ENCODE measurements around the gene SYNE1. TPM values are rescaled to one million over a fixed set of nuclear protein-coding genes. Genes with fewer than 3 reads are reported as not detected.
A peak's percentile ranks its signal among the peaks of the same experiment; 100 is the strongest.

The SYNE1 gene
- total RNA-seq, 4 donors from 2014 or later: 411 to 622 (median 490) TPM

DNA sequence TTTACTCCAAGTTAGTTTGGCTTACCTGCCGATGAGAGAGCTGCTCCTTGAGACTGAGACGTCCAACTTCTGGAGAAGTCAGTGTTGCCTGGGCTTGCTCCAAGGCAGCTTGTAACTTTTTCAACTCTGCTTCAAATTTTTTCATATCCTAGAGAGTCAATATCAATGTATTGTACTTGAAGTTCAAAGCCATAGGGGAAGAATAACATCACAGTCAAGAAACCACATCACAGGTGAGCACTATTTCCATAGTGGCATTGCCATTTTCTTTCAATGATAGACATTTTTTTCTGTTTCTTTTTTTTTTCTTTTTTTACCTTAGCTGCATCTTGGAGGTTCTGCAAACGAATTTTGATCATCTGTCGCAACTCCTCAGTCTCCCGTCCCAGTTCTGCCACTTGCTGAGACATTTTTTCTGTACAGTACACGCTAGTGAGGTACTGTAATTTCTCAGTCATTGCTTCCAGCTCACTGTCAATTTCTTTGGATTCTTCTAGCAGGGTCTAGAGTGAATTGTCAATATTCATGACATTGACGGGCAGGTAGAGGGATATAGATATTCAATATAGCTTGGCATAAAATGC, 326.7 kb downstream of the SYNE1 start:
- 95 to 96% methylated on average over 7 of the region's 7 CpGs for WGBS, 2 donors
- no peaks in the 10 kb centered on the region for H3K27me3 ChIP-seq
- peaks cover 37 to 44% of the 10 kb centered on the region in 2 donors for H3K36me3 ChIP-seq
- no peaks in the 10 kb centered on the region for H3K9me3 ChIP-seq
- no peak for DNase-seq
- no peak overlapping the region for H3K27ac ChIP-seq
- no peak overlapping the region for H3K4me3 ChIP-seq (replicated peaks in 1 of 3)
- H3K4me1 ChIP-seq: peaks cover 0 to 2% of the 10 kb centered on the region in 2 donors
- intact Hi-C loops (cut with DNase I): no loop called here
- no peak for TF ChIP-seq POLR2A (IDR thresholded peaks at IDR 0.05)
- TF ChIP-seq, protein P1, sequence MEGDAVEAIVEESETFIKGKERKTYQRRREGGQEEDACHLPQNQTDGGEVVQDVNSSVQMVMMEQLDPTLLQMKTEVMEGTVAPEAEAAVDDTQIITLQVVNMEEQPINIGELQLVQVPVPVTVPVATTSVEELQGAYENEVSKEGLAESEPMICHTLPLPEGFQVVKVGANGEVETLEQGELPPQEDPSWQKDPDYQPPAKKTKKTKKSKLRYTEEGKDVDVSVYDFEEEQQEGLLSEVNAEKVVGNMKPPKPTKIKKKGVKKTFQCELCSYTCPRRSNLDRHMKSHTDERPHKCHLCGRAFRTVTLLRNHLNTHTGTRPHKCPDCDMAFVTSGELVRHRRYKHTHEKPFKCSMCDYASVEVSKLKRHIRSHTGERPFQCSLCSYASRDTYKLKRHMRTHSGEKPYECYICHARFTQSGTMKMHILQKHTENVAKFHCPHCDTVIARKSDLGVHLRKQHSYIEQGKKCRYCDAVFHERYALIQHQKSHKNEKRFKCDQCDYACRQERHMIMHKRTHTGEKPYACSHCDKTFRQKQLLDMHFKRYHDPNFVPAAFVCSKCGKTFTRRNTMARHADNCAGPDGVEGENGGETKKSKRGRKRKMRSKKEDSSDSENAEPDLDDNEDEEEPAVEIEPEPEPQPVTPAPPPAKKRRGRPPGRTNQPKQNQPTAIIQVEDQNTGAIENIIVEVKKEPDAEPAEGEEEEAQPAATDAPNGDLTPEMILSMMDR (IDR thresholded peaks at IDR 0.05): no peak

DNA sequence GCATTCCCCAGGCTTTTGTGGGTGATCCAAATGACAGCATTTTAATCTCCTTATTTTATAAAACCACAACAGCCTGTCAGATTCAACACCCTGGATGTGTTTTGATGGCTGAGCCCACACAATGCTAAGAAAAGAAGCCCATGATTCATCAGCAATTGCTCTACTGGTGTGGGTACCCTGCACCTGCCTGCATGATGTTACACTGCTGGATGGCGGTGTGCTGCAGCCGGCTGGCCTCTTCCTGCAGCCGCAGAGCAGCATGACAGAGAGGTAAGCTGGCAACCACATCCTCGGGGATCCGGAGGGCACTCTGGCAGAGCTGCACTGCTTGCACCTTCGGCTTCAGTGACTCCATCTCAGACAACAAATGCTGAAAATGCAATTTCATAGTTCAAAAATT, 327.5 kb downstream of the SYNE1 start:
- Histone ChIP-seq H3K36me3 (peaks cover 39 to 42% of the 10 kb centered on the region in 2 donors), H3K27me3 (no peaks in the 10 kb centered on the region), H3K27ac (no peak overlapping the region), H3K4me1 (peaks cover 0 to 5% of the 10 kb centered on the region in 2 donors), H3K9me3 (no peaks in the 10 kb centered on the region), H3K4me3 (replicated peaks in 1 of 3) (no peak overlapping the region)
- 74 to 90% methylated on average over 6 of the region's 6 CpGs for WGBS, 2 donors
- intact Hi-C loops (cut with DNase I): no loop called here
- TF ChIP-seq, protein P1 (IDR thresholded peaks at IDR 0.05): no peak
- TF ChIP-seq POLR2A (IDR thresholded peaks at IDR 0.05): no peak
- DNase-seq: no peak

DNA sequence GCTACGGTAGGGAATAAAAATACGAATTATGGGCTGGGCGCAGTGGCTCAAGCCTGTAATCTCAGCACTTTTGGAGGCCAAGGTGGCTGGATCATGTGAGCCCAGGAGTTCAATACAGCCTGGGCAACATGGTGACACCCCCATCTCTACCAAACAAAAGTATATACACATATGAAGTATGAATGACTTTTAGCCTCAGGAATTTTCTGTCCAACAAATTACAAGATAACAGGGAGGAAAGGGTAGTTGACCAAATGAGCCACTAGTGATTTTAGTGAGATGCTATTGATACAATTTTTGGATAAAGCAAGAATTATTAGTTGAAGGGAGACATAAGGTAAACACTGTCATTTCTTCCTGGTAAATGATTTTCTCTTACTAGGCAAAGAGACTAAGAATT, 328.2 kb downstream of the SYNE1 start:
- no peaks in the 10 kb centered on the region for H3K27me3 ChIP-seq
- H3K4me1 ChIP-seq: peaks cover 0 to 5% of the 10 kb centered on the region in 2 donors
- no peaks in the 10 kb centered on the region for H3K9me3 ChIP-seq
- H3K27ac ChIP-seq: no peak overlapping the region
- TF ChIP-seq, protein P1 (IDR thresholded peaks at IDR 0.05): no peak
- TF ChIP-seq POLR2A (IDR thresholded peaks at IDR 0.05): no peak
- DNase-seq: no peak
- no peak overlapping the region for H3K4me3 ChIP-seq (replicated peaks in 1 of 3)
- intact Hi-C loops (cut with DNase I): no loop called here
- peaks cover 42 to 45% of the 10 kb centered on the region in 2 donors for H3K36me3 ChIP-seq
- 95 to 96% methylated on average over 3 of the region's 3 CpGs for WGBS, 2 donors

DNA sequence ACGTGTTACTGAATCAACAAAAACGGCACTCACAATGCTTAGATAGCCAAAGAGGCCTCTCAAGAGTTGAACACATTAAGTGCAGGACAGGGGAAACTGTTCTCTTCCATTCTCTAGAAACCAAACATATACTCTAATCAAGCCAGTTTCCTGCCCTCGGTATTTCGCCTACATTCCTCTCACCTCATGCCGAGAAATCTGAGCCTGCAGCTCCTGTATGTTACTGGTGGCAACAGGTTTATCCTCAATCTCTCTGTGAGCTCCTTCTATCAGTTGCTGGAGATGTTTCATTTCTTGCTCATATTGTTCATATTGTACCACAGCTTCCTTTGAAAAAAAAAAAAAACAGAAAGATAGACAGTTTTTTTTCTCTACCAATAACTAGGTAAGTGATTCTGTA, 328.9 kb downstream of the SYNE1 start:
- WGBS, 2 donors: 83 to 84% methylated on average over 5 of the region's 5 CpGs
- TF ChIP-seq, protein P1 (IDR thresholded peaks at IDR 0.05): no peak
- TF ChIP-seq POLR2A (IDR thresholded peaks at IDR 0.05): no peak
- Histone ChIP-seq H3K27me3 (no peaks in the 10 kb centered on the region), H3K36me3 (peaks cover 42 to 49% of the 10 kb centered on the region in 2 donors), H3K9me3 (no peaks in the 10 kb centered on the region), H3K4me3 (replicated peaks in 1 of 3) (no peak overlapping the region), H3K4me1 (peaks cover 0 to 5% of the 10 kb centered on the region in 2 donors), H3K27ac (no peak overlapping the region)
- intact Hi-C loops (cut with DNase I): no loop called here
- no peak for DNase-seq

DNA sequence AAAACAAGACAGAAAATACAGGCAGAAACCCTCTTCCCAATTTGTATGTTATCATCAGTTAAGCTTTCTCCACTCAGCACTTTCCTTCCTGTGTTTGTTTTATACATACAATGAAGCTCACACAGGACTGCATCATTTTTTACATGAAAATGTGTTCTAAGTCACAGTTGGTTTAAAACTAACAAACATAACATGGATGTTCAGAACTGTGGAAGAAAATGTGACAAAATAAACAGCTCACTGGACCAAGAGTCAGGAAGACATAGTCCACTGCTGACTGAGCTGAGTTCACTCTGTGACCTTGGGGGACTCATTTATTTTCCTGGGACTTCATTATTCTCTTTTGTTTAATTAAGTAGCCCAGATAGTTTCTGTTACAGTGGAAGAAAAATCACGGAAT, 331.5 kb downstream of the SYNE1 start:
- H3K27me3 ChIP-seq: no peaks in the 10 kb centered on the region
- H3K9me3 ChIP-seq: no peaks in the 10 kb centered on the region
- H3K27ac ChIP-seq: peak overlapping the region in 2 of 3 donors; percentile 66 to 82
- H3K4me1 ChIP-seq: peaks cover 0 to 5% of the 10 kb centered on the region in 2 donors
- H3K4me3 ChIP-seq (replicated peaks in 1 of 3): no peak overlapping the region
- intact Hi-C loops (cut with DNase I): no loop called here
- TF ChIP-seq, protein P1 (IDR thresholded peaks at IDR 0.05): no peak
- WGBS, 2 donors: 39 to 73% methylated on average over 1 of the region's 1 CpG
- no peak for DNase-seq
- peaks cover 39 to 49% of the 10 kb centered on the region in 2 donors for H3K36me3 ChIP-seq
